Measurements from ENCODE around the gene MTRR. TPM values are rescaled to one million over a fixed set of nuclear protein-coding genes. Genes with fewer than 3 reads are reported as not detected.

Gene MTRR
- total RNA-seq, 1 experiment from 2014 or later = 57.8 TPM

GRCh38 chr5:7875151-7875550, 6.2 kb downstream of the MTRR start:
- POLR2A ChIA-PET = no interaction called here
- H3K4me1 ChIP-seq (ENCODE audit: control insufficient read depth, insufficient read depth, low read length) = peaks cover 12% of the 10 kb centered on the region
- intact Hi-C loops (cut with micrococcal nuclease; ENCODE audit: unreplicated experiment) (no loop called here), in situ Hi-C loops (cut with HindIII; ENCODE audit: low pct_unique_long_range_greater_than_20kb, low sequenced_read_pairs) (no loop called here)
- no peaks in the 10 kb centered on the region for H3K9me3 ChIP-seq (ENCODE audit: control insufficient read depth, insufficient read depth, low read depth, low read length)
- H3K27me3 ChIP-seq (ENCODE audit: control insufficient read depth, insufficient read depth, low read length) = no peaks in the 10 kb centered on the region
- DNase-seq (ENCODE audit: low read depth, low spot score) = no peak
- no peak overlapping the region for H3K27ac ChIP-seq (ENCODE audit: low read length)
- no peak for TF ChIP-seq REST (IDR thresholded peaks at IDR 0.05; ENCODE audit: insufficient read depth in 1 of 2, low read depth in 2 of 2, low read length in 1 of 2)
- TF ChIP-seq CTCF (IDR thresholded peaks at IDR 0.05) = no peak
- no peak for TF ChIP-seq TCF7L2 (IDR thresholded peaks at IDR 0.05; ENCODE audit: low read depth, low read length)
- no peak for TF ChIP-seq POLR2AphosphoS5 (IDR thresholded peaks at IDR 0.05; ENCODE audit: low read depth, low read length)
- TF ChIP-seq SIN3A (IDR thresholded peaks at IDR 0.05; ENCODE audit: borderline replicate concordance, insufficient read depth, low read depth, low read length) = no peak
- no peak overlapping the region for H3K4me3 ChIP-seq (ENCODE audit: low read depth in 2 of 2, low read length in 2 of 2)
- CTCF ChIA-PET = no interaction called here
- no TSS peak for BruUV-seq (replicated peaks)
- ATAC-seq = no peak
- peaks cover 42% of the 10 kb centered on the region for H3K36me3 ChIP-seq (ENCODE audit: control insufficient read depth, insufficient read depth, low read length)

- DNase-seq (ENCODE audit: low read depth, low spot score) (no peak), ATAC-seq (no peak)
- Histone ChIP-seq H3K4me1 (ENCODE audit: control insufficient read depth, insufficient read depth, low read length) (no peaks in the 10 kb centered on the region), H3K9me3 (ENCODE audit: control insufficient read depth, insufficient read depth, low read depth, low read length) (no peaks in the 10 kb centered on the region), H3K27ac (ENCODE audit: low read length) (no peak overlapping the region), H3K36me3 (ENCODE audit: control insufficient read depth, insufficient read depth, low read length) (peaks cover 44% of the 10 kb centered on the region), H3K4me3 (ENCODE audit: low read depth in 2 of 2, low read length in 2 of 2) (no peak overlapping the region), H3K27me3 (ENCODE audit: control insufficient read depth, insufficient read depth, low read length) (no peaks in the 10 kb centered on the region)
- intact Hi-C loops (cut with micrococcal nuclease; ENCODE audit: unreplicated experiment) (no loop called here), in situ Hi-C loops (cut with HindIII; ENCODE audit: low pct_unique_long_range_greater_than_20kb, low sequenced_read_pairs) (no loop called here)
- no TSS peak for BruUV-seq (replicated peaks)
- POLR2A ChIA-PET = interaction anchor here (0.7 kb wide), 1 partner anchor 13 kb away, joined by 4 read pairs; no protein-coding TSS in a partner anchor
- CTCF ChIA-PET = no interaction called here
- no peak for TF ChIP-seq SIN3A (IDR thresholded peaks at IDR 0.05; ENCODE audit: borderline replicate concordance, insufficient read depth, low read depth, low read length)
- TF ChIP-seq TCF7L2 (IDR thresholded peaks at IDR 0.05; ENCODE audit: low read depth, low read length) = no peak
- no peak for TF ChIP-seq CTCF (IDR thresholded peaks at IDR 0.05)
- no peak for TF ChIP-seq POLR2AphosphoS5 (IDR thresholded peaks at IDR 0.05; ENCODE audit: low read depth, low read length)
- no peak for TF ChIP-seq REST (IDR thresholded peaks at IDR 0.05; ENCODE audit: insufficient read depth in 1 of 2, low read depth in 2 of 2, low read length in 1 of 2)
Observed at GRCh38 chr5:7876867-7877266, 7.9 kb downstream of the MTRR start.
